ENCODE results near the gene NIPAL3. TPM values are rescaled to one million over a fixed set of nuclear protein-coding genes. Genes with fewer than 3 reads are reported as not detected.

The NIPAL3 gene
- total RNA-seq, 4 donors from 2014 or later, result 38.0 to 74.3 (median 57.3) TPM

DNA sequence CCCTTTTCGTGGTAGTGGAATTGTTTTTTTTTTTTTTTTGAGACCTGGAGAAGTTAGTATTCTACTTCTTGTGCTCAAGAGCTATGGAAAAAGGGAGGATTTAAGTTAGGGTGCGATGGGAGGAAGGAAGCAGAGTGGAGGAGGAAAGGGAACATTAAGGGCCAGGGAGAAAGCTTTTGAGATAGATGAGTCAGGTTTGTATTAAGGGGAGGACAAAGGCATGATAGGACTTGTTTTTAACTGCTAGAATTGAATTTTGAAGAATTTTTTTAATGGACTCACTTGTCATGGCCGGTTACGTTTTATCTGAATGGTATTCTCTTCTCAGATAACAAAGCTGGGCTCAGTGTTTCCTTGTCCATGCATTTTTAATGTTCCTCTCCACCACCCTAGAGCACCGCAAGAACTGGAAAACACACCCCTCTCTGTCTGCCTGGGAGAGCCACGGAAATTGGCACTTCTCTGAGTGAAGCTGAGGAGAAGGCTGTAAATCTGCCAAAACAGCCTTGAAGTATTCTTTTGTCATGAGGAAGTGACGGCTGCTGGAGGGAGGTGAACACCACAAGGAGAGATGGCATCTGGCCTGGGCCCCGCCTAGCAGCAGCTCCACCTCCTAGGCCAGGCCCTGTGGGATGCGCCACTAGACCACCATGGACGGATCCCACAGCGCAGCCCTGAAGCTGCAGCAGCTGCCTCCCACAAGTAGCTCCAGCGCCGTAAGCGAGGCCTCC is 3.5 kb downstream of the NIPAL3 start:
- H3K27ac ChIP-seq, result peak overlapping the region in 1 of 4 donors; percentile 15
- peaks cover 0 to 26% (median 7%) of the 10 kb centered on the region in 4 donors for H3K4me1 ChIP-seq
- H3K36me3 ChIP-seq, result peaks cover 0 to 34% (median 0%) of the 10 kb centered on the region in 3 donors
- TF ChIP-seq, protein P1, sequence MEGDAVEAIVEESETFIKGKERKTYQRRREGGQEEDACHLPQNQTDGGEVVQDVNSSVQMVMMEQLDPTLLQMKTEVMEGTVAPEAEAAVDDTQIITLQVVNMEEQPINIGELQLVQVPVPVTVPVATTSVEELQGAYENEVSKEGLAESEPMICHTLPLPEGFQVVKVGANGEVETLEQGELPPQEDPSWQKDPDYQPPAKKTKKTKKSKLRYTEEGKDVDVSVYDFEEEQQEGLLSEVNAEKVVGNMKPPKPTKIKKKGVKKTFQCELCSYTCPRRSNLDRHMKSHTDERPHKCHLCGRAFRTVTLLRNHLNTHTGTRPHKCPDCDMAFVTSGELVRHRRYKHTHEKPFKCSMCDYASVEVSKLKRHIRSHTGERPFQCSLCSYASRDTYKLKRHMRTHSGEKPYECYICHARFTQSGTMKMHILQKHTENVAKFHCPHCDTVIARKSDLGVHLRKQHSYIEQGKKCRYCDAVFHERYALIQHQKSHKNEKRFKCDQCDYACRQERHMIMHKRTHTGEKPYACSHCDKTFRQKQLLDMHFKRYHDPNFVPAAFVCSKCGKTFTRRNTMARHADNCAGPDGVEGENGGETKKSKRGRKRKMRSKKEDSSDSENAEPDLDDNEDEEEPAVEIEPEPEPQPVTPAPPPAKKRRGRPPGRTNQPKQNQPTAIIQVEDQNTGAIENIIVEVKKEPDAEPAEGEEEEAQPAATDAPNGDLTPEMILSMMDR (IDR thresholded peaks at IDR 0.05), result no peak
- TF ChIP-seq POLR2A (IDR thresholded peaks at IDR 0.05), result no peak
- H3K27me3 ChIP-seq, result no peaks in the 10 kb centered on the region
- H3K9me3 ChIP-seq, result no peaks in the 10 kb centered on the region
- peak in 1 of 3 donors; percentile 58 for DNase-seq
- H3K4me3 ChIP-seq, result no peak overlapping the region

DNA sequence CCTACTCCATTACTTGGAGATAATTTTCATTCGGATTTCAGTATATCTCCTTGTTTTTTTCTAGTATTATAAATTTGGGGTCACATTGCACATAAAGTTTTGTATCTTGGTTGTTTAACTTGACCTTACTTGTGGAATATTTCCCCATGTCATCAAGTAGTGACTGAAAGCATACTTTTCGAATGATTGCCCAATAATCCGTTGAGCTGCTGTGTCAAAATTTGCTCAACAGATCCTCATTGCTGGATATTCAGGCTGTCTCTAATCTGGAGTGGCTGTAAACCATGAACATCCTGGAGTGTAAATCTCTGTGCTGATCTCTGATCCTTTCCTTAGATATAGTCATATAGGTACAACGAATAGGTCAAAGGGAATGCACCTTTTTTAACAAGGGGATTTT is 4.9 kb downstream of the NIPAL3 start:
- Histone ChIP-seq H3K27ac (no peak overlapping the region), H3K4me3 (no peak overlapping the region), H3K27me3 (no peaks in the 10 kb centered on the region), H3K4me1 (peaks cover 0 to 31% (median 7%) of the 10 kb centered on the region in 4 donors), H3K9me3 (no peaks in the 10 kb centered on the region), H3K36me3 (peaks cover 0 to 34% (median 0%) of the 10 kb centered on the region in 3 donors)
- TF ChIP-seq, protein P1 (IDR thresholded peaks at IDR 0.05), result no peak
- no peak for TF ChIP-seq POLR2A (IDR thresholded peaks at IDR 0.05)
- no peak for DNase-seq

DNA sequence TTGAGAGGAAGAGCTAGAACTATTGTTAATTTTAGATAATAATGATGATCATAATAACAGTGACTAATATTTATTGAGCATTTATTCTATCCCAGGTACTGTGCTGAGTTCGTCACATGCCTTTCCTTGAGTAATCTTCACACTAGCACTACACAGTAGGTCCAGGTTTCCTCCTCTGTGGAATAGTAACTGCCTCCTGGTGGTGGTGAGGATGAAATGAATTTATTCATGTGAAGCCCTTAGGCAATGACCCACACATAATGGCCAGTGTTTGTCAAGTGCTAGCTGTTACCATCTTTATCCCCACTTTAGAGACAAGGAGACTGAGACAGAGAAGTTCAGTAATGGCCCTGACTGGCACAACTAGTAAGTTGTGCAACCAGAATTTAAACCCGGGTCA is 5.9 kb downstream of the NIPAL3 start:
- H3K4me1 ChIP-seq, result peaks cover 0 to 38% (median 5%) of the 10 kb centered on the region in 4 donors
- no peak overlapping the region for H3K4me3 ChIP-seq
- peaks cover 0 to 34% (median 0%) of the 10 kb centered on the region in 3 donors for H3K36me3 ChIP-seq
- no peak for TF ChIP-seq POLR2A (IDR thresholded peaks at IDR 0.05)
- TF ChIP-seq, protein P1 (IDR thresholded peaks at IDR 0.05), result peak in 1 of 6 experiments; percentile 7
- no peaks in the 10 kb centered on the region for H3K27me3 ChIP-seq
- H3K9me3 ChIP-seq, result no peaks in the 10 kb centered on the region
- no peak overlapping the region for H3K27ac ChIP-seq
- no peak for DNase-seq

DNA sequence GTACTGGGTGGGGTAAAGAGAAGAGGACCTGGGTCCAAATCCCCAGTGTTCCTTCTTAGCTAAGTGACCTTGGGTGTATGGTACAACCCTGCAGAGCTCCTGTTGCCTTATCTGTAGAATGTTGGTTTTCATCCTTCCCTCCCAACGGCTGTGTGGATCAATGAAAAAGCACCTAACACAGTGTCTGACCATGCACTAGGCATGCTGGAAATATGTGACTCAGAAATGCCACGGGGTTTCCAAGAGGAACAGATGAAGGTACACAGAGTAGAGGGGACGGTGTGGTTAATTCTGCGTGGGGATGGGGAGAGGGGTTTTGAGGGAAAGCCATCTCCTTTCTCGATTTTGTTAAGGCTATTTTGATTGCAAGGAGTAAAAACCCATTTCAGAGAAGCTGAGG is 8.6 kb downstream of the NIPAL3 start:
- H3K4me3 ChIP-seq, result no peak overlapping the region
- H3K36me3 ChIP-seq, result peaks cover 0 to 33% (median 0%) of the 10 kb centered on the region in 3 donors
- TF ChIP-seq, protein P1 (IDR thresholded peaks at IDR 0.05), result no peak
- TF ChIP-seq POLR2A (IDR thresholded peaks at IDR 0.05), result no peak
- no peaks in the 10 kb centered on the region for H3K9me3 ChIP-seq
- H3K27ac ChIP-seq, result no peak overlapping the region
- no peaks in the 10 kb centered on the region for H3K27me3 ChIP-seq
- DNase-seq, result no peak
- peaks cover 0 to 23% (median 0%) of the 10 kb centered on the region in 4 donors for H3K4me1 ChIP-seq

DNA sequence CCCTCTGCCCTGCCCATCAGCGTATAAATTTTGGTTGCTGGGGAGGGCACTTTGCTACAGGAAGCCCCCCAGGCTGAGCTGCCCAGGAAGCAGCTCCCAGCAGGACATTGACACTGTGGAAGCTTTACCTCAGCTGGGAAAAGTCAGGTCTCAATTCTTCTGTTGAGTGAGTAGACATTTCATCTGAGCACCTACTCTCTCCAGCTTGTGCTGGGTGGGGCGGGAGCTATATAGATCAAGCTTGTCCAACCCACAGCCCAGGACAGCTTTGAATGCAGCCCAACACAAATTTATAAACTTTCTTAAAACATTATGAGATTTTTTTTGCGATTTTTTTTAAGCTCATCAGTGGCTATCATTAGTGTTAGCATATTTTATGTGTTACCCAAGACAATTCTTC is 9.4 kb downstream of the NIPAL3 start:
- H3K27me3 ChIP-seq, result no peaks in the 10 kb centered on the region
- no peak for TF ChIP-seq POLR2A (IDR thresholded peaks at IDR 0.05)
- TF ChIP-seq, protein P1 (IDR thresholded peaks at IDR 0.05), result no peak
- H3K4me3 ChIP-seq, result no peak overlapping the region
- H3K4me1 ChIP-seq, result peaks cover 0 to 23% (median 0%) of the 10 kb centered on the region in 4 donors
- DNase-seq, result no peak
- peaks cover 0 to 27% (median 0%) of the 10 kb centered on the region in 3 donors for H3K36me3 ChIP-seq
- H3K9me3 ChIP-seq, result no peaks in the 10 kb centered on the region
- H3K27ac ChIP-seq, result peak overlapping the region in 1 of 4 donors; percentile 60
